SK-N-SH (cell line): Measurements from ENCODE around the gene SERPINB8.

Experiments
- CHD2 ChIP-seq: fragments of 150-350 bp; IDR thresholded peaks from 2 replicates; pipeline ENCODE4 v1.6.1; 2018; ENCODE audit warnings: low read length; ENCODE audit not compliant: partially characterized antibody
- JUND ChIP-seq: IDR thresholded peaks from 2 replicates; pipeline ENCODE4 v1.4.0; 2012
- TF ChIP-seq, protein P1 (sequence below): fragments of 150-350 bp; IDR thresholded peaks from 2 replicates; pipeline ENCODE4 v1.6.1; 2017; ENCODE audit warnings: antibody characterized with exemption, low read length, low read depth, borderline replicate concordance
- TF ChIP-seq, protein P2 (sequence below): IDR thresholded peaks from 2 replicates; pipeline ENCODE4; 2012

DNA sequence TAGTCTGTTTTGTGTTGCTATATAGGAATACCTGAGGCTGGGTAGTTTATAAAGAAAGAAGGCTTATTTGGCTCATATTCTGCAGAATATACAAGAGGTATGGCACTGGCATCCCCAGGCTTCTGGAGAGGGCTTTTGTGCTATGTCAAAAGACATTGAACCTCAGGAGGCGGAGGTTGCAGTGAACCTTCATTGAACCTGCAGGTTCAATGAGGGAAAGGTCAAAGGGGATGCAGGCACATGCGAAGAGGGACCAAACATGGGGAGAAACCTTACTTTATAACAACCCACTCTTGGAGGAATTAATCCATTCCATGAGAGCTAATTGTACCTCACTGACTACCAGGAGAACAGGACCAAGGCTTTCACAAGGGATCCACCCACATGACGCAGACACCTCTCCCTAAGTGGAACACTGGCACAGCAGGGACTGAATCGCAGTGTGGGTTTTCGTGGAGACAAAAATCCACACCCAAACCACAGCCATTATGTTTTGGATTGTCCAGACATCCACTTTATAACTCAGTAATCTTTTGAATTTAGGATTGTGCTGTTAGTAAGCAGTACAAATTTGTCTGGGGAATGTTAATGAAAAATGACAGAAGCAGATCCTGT, 4.1 kb upstream of the SERPINB8 start:
- TF ChIP-seq, protein P1, sequence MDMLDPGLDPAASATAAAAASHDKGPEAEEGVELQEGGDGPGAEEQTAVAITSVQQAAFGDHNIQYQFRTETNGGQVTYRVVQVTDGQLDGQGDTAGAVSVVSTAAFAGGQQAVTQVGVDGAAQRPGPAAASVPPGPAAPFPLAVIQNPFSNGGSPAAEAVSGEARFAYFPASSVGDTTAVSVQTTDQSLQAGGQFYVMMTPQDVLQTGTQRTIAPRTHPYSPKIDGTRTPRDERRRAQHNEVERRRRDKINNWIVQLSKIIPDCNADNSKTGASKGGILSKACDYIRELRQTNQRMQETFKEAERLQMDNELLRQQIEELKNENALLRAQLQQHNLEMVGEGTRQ = no peak
- no peak for TF ChIP-seq JUND
- TF ChIP-seq, protein P2, sequence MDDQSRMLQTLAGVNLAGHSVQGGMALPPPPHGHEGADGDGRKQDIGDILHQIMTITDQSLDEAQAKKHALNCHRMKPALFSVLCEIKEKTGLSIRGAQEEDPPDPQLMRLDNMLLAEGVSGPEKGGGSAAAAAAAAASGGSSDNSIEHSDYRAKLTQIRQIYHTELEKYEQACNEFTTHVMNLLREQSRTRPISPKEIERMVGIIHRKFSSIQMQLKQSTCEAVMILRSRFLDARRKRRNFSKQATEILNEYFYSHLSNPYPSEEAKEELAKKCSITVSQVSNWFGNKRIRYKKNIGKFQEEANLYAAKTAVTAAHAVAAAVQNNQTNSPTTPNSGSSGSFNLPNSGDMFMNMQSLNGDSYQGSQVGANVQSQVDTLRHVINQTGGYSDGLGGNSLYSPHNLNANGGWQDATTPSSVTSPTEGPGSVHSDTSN = no peak
- no peak for TF ChIP-seq CHD2
